GM23338 (cell line): Measurements from ENCODE around the gene BHLHE23. TPM values are rescaled to one million over a fixed set of nuclear protein-coding genes. Genes with fewer than 3 reads are reported as not detected.

Experiments
- ATAC-seq: fragments of 200-7000 bp; cut with Tn5 transposase; 3 replicates; pipeline ENCODE4 v1.9.1; 2020
- DNase-seq: peaks from one replicate; pipeline ENCODE4 v3.0.0-alpha.2; 2015; ENCODE audit warnings: low spot score
- H2AFZ ChIP-seq: fragments of 200-600 bp; sonication (generic); 2 replicates; pipeline ENCODE4 v1.8.0; 2016; ENCODE audit warnings: antibody characterized with exemption, mild to moderate bottlenecking, moderate library complexity
- H3F3A ChIP-seq: fragments of 200-600 bp; sonication (generic); replicated peaks from 2 replicates; pipeline ENCODE4 v1.8.0; 2017; ENCODE audit warnings: antibody characterized with exemption, mixed run types, low read depth
- H3K27ac ChIP-seq: fragments of 200-600 bp; sonication (generic); 2 replicates; pipeline ENCODE4 v1.6.1; 2016; ENCODE audit warnings: low read depth
- H3K27me3 ChIP-seq: fragments of 200-600 bp; sonication (generic); 2 replicates; pipeline ENCODE4 v1.8.0; 2016; ENCODE audit warnings: mild to moderate bottlenecking, mixed run types, moderate library complexity; ENCODE audit not compliant: insufficient read depth
- H3K36me3 ChIP-seq: fragments of 200-600 bp; sonication (generic); 2 replicates; pipeline ENCODE4 v1.8.0; 2016; ENCODE audit warnings: mild to moderate bottlenecking; ENCODE audit not compliant: insufficient read depth
- H3K4me1 ChIP-seq: fragments of 200-600 bp; sonication (generic); 2 replicates; pipeline ENCODE4 v1.8.0; 2016; ENCODE audit warnings: mild to moderate bottlenecking, moderate library complexity; ENCODE audit not compliant: insufficient read depth
- H3K4me2 ChIP-seq: fragments of 200-600 bp; sonication (generic); 2 replicates; pipeline ENCODE4 v1.7.1; 2017; ENCODE audit warnings: mixed run types
- H3K4me3 ChIP-seq: fragments of 200-600 bp; sonication (generic); 2 replicates; pipeline ENCODE4 v1.6.1; 2016; ENCODE audit warnings: mixed run types
- H3K79me2 ChIP-seq: fragments of 200-600 bp; sonication (generic); replicated peaks from 2 replicates; pipeline ENCODE4 v1.8.0; 2017; ENCODE audit warnings: mild to moderate bottlenecking; ENCODE audit not compliant: insufficient read depth
- H3K9me2 ChIP-seq: fragments of 200-600 bp; sonication (generic); 2 replicates; pipeline ENCODE4 v1.8.0; 2017; ENCODE audit not compliant: insufficient read depth
- H4K20me1 ChIP-seq: fragments of 200-600 bp; sonication (generic); replicated peaks from 2 replicates; pipeline ENCODE4 v1.8.0; 2017; ENCODE audit warnings: mild to moderate bottlenecking; ENCODE audit not compliant: insufficient read depth
- H3K27ac Mint-ChIP-seq: 2 replicates; pipeline ENCODE4 v1.8.0; 2020; ENCODE audit warnings: inconsistent platforms, mild to moderate bottlenecking, moderate library complexity, mixed read lengths
- H3K27me3 Mint-ChIP-seq: 3 replicates; pipeline ENCODE4 v1.8.0; 2022; ENCODE audit warnings: low read depth, mild to moderate bottlenecking, moderate library complexity, mixed read lengths, inconsistent platforms; ENCODE audit not compliant: insufficient read depth, poor library complexity
- H3K36me3 Mint-ChIP-seq: 3 replicates; pipeline ENCODE4 v1.8.0; 2021; ENCODE audit warnings: low read depth, mild to moderate bottlenecking, inconsistent platforms, moderate library complexity, mixed read lengths
- H3K4me1 Mint-ChIP-seq: 3 replicates; pipeline ENCODE4 v1.8.0; 2020; ENCODE audit warnings: mild to moderate bottlenecking, inconsistent platforms, mixed read lengths
- H3K4me3 Mint-ChIP-seq: 3 replicates; pipeline ENCODE4 v1.8.0; 2021; ENCODE audit warnings: moderate library complexity, mild to moderate bottlenecking, inconsistent platforms, mixed read lengths
- H3K9me3 Mint-ChIP-seq: 3 replicates; pipeline ENCODE4 v1.8.0; 2020; ENCODE audit warnings: moderate library complexity, mild to moderate bottlenecking, inconsistent platforms, mixed read lengths
- EZH2 ChIP-seq: fragments of 200-600 bp; sonication (generic); IDR thresholded peaks from one replicate; pipeline ENCODE4 v1.8.0; 2017; ENCODE audit warnings: antibody characterized with exemption, mild to moderate bottlenecking, low read depth; ENCODE audit not compliant: unreplicated experiment
- EZH2phosphoT487 ChIP-seq: fragments of 200-600 bp; sonication (generic); IDR thresholded peaks from one replicate; pipeline ENCODE4 v1.8.1; 2018; ENCODE audit warnings: antibody characterized with exemption; ENCODE audit not compliant: unreplicated experiment
- JUNB ChIP-seq: IDR thresholded peaks from one replicate; pipeline ENCODE4 v1.6.1; 2016; ENCODE audit warnings: antibody characterized with exemption; ENCODE audit not compliant: unreplicated experiment
- NANOG ChIP-seq: IDR thresholded peaks from 2 replicates; pipeline ENCODE4 v1.6.1; 2016; ENCODE audit warnings: antibody characterized with exemption, borderline replicate concordance
- STAT1 ChIP-seq: IDR thresholded peaks from one replicate; pipeline ENCODE4 v1.6.1; 2016; ENCODE audit warnings: antibody characterized with exemption; ENCODE audit not compliant: unreplicated experiment
- ZNF114 ChIP-seq: fragments of 250-450 bp; sonication (Bioruptor Pico); IDR thresholded peaks from 2 replicates; pipeline ENCODE4 v1.5.0; 2020; ENCODE audit warnings: mild to moderate bottlenecking, moderate library complexity
- polyA plus RNA-seq: library from polyadenylated mRNA; unstranded; fragments of >200 nt; fragmentation: Nextera tagmentation; extraction: Ambion mirVana; gene quantifications from 2 replicates; pipeline ENCODE4 v1.2.1, GENCODE V29; 2016
- total RNA-seq: library from RNA; depleted of rRNA; stranded (reverse); fragments of >200 nt; shearing (Covaris generic); gene quantifications from 2 replicates; pipeline ENCODE4 v1.2.3, GENCODE V29; 2014
- TF ChIP-seq, protein P1 (sequence below): IDR thresholded peaks from one replicate; pipeline ENCODE4 v1.6.1; 2018; ENCODE audit warnings: antibody characterized with exemption; ENCODE audit not compliant: unreplicated experiment
- TF ChIP-seq, protein P2 (sequence below), 2 experiments: fragments of 200-600 bp in 1 of 2; sonication (generic) in 1 of 2; conservative IDR thresholded peaks; 2 replicates each; pipeline versions ENCODE4 v1.5.1 to v1.6.1; 2016 to 2017; ENCODE audit warnings: antibody characterized with exemption in 2 of 2, low read depth in 2 of 2, mild to moderate bottlenecking in 2 of 2, moderate library complexity in 1 of 2
- TF ChIP-seq, protein P3 (sequence below): fragments of 250-450 bp; sonication (Bioruptor Pico); IDR thresholded peaks from 2 replicates; pipeline ENCODE4 v1.5.0; 2020; ENCODE audit warnings: mild to moderate bottlenecking, moderate library complexity

BHLHE23 gene
- total and polyA plus RNA-seq, 2 experiments from 2014 or later = 0.52 to 5.0 TPM

DNA sequence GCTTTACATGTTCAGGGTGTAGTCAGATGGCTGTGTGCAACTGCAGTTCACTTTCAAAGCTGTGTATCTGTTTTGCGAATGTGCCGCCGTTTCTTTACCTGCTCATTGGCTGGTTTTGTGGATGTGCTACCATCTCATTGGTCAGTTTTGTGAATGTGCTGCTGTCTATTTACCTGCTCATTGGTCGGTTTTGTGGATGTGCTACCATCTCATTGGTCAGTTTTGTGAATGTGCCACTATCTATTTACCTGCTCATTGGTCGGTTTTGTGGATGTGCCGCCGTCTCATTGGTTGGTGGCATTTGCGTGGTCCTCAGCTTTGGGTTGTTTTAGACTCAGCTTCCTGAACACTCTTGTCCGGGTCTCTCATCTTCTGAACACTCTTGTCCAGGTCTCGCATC, 40.5 kb upstream of the BHLHE23 start (continued):
- TF ChIP-seq, protein P1, sequence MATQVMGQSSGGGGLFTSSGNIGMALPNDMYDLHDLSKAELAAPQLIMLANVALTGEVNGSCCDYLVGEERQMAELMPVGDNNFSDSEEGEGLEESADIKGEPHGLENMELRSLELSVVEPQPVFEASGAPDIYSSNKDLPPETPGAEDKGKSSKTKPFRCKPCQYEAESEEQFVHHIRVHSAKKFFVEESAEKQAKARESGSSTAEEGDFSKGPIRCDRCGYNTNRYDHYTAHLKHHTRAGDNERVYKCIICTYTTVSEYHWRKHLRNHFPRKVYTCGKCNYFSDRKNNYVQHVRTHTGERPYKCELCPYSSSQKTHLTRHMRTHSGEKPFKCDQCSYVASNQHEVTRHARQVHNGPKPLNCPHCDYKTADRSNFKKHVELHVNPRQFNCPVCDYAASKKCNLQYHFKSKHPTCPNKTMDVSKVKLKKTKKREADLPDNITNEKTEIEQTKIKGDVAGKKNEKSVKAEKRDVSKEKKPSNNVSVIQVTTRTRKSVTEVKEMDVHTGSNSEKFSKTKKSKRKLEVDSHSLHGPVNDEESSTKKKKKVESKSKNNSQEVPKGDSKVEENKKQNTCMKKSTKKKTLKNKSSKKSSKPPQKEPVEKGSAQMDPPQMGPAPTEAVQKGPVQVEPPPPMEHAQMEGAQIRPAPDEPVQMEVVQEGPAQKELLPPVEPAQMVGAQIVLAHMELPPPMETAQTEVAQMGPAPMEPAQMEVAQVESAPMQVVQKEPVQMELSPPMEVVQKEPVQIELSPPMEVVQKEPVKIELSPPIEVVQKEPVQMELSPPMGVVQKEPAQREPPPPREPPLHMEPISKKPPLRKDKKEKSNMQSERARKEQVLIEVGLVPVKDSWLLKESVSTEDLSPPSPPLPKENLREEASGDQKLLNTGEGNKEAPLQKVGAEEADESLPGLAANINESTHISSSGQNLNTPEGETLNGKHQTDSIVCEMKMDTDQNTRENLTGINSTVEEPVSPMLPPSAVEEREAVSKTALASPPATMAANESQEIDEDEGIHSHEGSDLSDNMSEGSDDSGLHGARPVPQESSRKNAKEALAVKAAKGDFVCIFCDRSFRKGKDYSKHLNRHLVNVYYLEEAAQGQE = no peak
- TF ChIP-seq STAT1 = no peak

DNA sequence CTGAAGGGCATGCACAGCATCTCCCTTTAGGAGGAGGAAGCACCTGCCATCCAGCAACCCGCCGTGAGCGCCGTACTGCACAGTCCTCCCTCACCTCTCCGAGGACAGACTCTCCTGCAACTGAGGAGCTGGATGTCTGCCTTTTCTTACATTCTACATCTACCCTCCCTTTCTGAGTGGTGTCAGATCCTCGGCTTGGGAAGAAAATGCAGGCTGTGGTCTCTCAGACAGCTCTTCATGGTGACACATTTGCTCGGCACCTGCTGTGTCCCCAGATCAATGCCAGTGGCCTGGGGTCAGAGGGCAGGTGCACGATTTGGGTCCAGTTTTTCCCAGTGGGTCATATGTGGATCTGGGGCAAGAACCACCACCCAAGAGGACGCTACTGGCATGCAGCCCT, 40.1 kb upstream of the BHLHE23 start:
- Histone ChIP-seq H3K27me3 (no peaks in the 10 kb centered on the region; the same call in 1 of the 2 replicates), H3K36me3 (no peaks in the 10 kb centered on the region), H3K4me3 (no peak overlapping the region), H4K20me1 (no peaks in the 10 kb centered on the region), H2AFZ (no peak overlapping the region), H3K4me2 (no peak overlapping the region), H3K79me2 (no peaks in the 10 kb centered on the region), H3K9me2 (no peaks in the 10 kb centered on the region), H3K27ac (no peak overlapping the region), H3F3A (no peaks in the 10 kb centered on the region), H3K4me1 (no peaks in the 10 kb centered on the region)
- TF ChIP-seq, protein P2, sequence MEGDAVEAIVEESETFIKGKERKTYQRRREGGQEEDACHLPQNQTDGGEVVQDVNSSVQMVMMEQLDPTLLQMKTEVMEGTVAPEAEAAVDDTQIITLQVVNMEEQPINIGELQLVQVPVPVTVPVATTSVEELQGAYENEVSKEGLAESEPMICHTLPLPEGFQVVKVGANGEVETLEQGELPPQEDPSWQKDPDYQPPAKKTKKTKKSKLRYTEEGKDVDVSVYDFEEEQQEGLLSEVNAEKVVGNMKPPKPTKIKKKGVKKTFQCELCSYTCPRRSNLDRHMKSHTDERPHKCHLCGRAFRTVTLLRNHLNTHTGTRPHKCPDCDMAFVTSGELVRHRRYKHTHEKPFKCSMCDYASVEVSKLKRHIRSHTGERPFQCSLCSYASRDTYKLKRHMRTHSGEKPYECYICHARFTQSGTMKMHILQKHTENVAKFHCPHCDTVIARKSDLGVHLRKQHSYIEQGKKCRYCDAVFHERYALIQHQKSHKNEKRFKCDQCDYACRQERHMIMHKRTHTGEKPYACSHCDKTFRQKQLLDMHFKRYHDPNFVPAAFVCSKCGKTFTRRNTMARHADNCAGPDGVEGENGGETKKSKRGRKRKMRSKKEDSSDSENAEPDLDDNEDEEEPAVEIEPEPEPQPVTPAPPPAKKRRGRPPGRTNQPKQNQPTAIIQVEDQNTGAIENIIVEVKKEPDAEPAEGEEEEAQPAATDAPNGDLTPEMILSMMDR (conservative IDR thresholded peaks at IDR 0.05; ENCODE audit: low read depth in 2 of 2) = no peak
- no peak for TF ChIP-seq JUNB
- Mint-ChIP-seq H3K4me1 (0 out of 3 replicates have a peak, but pooled peaks cover 2% of the 10 kb centered on the region), H3K27me3 (peaks cover 6% of the 10 kb centered on the region), H3K36me3 (peaks cover 9% of the 10 kb centered on the region; the same call in 1 of the 3 replicates), H3K4me3 (no peak overlapping the region), H3K9me3 (peaks cover 20% of the 10 kb centered on the region; the same call in 2 of the 3 replicates), H3K27ac (no peak overlapping the region)
- ATAC-seq = no peak
- DNase-seq = no peak

DNA sequence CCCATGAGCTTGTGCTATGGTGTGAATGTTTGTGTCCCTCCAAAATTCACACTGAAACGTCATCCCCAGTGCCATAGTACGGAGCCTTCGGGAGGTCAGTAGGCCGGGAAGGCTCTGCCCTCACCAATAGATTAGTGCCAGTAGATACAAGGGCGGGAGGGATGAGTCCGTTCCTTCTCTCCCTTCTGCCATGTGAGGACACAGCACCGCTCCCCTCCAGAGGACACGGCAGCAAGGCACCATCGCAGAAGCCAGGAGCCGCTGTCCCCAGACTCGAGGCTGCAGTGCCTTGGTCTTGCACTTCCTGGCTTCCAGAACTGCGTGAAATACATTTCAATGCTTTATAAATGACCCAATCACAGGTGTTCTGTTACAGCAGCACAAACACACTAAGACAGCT, 39.2 kb upstream of the BHLHE23 start:
- Mint-ChIP-seq H3K9me3 (peaks cover 20% of the 10 kb centered on the region; the same call in 2 of the 3 replicates), H3K36me3 (peaks cover 9% of the 10 kb centered on the region; the same call in 1 of the 3 replicates), H3K4me1 (0 out of 3 replicates have a peak, but pooled peaks cover 2% of the 10 kb centered on the region), H3K27ac (no peak overlapping the region), H3K4me3 (no peak overlapping the region), H3K27me3 (peaks cover 3% of the 10 kb centered on the region)
- Histone ChIP-seq H3K27me3 (no peaks in the 10 kb centered on the region; the same call in 1 of the 2 replicates), H3K9me2 (no peaks in the 10 kb centered on the region), H3K4me3 (no peak overlapping the region), H3K36me3 (no peaks in the 10 kb centered on the region), H3K79me2 (no peaks in the 10 kb centered on the region), H2AFZ (no peak overlapping the region), H4K20me1 (no peaks in the 10 kb centered on the region), H3K4me1 (no peaks in the 10 kb centered on the region), H3K27ac (no peak overlapping the region), H3F3A (no peaks in the 10 kb centered on the region), H3K4me2 (no peak overlapping the region)
- ATAC-seq (no peak), DNase-seq (no peak)
- TF ChIP-seq, protein P3, sequence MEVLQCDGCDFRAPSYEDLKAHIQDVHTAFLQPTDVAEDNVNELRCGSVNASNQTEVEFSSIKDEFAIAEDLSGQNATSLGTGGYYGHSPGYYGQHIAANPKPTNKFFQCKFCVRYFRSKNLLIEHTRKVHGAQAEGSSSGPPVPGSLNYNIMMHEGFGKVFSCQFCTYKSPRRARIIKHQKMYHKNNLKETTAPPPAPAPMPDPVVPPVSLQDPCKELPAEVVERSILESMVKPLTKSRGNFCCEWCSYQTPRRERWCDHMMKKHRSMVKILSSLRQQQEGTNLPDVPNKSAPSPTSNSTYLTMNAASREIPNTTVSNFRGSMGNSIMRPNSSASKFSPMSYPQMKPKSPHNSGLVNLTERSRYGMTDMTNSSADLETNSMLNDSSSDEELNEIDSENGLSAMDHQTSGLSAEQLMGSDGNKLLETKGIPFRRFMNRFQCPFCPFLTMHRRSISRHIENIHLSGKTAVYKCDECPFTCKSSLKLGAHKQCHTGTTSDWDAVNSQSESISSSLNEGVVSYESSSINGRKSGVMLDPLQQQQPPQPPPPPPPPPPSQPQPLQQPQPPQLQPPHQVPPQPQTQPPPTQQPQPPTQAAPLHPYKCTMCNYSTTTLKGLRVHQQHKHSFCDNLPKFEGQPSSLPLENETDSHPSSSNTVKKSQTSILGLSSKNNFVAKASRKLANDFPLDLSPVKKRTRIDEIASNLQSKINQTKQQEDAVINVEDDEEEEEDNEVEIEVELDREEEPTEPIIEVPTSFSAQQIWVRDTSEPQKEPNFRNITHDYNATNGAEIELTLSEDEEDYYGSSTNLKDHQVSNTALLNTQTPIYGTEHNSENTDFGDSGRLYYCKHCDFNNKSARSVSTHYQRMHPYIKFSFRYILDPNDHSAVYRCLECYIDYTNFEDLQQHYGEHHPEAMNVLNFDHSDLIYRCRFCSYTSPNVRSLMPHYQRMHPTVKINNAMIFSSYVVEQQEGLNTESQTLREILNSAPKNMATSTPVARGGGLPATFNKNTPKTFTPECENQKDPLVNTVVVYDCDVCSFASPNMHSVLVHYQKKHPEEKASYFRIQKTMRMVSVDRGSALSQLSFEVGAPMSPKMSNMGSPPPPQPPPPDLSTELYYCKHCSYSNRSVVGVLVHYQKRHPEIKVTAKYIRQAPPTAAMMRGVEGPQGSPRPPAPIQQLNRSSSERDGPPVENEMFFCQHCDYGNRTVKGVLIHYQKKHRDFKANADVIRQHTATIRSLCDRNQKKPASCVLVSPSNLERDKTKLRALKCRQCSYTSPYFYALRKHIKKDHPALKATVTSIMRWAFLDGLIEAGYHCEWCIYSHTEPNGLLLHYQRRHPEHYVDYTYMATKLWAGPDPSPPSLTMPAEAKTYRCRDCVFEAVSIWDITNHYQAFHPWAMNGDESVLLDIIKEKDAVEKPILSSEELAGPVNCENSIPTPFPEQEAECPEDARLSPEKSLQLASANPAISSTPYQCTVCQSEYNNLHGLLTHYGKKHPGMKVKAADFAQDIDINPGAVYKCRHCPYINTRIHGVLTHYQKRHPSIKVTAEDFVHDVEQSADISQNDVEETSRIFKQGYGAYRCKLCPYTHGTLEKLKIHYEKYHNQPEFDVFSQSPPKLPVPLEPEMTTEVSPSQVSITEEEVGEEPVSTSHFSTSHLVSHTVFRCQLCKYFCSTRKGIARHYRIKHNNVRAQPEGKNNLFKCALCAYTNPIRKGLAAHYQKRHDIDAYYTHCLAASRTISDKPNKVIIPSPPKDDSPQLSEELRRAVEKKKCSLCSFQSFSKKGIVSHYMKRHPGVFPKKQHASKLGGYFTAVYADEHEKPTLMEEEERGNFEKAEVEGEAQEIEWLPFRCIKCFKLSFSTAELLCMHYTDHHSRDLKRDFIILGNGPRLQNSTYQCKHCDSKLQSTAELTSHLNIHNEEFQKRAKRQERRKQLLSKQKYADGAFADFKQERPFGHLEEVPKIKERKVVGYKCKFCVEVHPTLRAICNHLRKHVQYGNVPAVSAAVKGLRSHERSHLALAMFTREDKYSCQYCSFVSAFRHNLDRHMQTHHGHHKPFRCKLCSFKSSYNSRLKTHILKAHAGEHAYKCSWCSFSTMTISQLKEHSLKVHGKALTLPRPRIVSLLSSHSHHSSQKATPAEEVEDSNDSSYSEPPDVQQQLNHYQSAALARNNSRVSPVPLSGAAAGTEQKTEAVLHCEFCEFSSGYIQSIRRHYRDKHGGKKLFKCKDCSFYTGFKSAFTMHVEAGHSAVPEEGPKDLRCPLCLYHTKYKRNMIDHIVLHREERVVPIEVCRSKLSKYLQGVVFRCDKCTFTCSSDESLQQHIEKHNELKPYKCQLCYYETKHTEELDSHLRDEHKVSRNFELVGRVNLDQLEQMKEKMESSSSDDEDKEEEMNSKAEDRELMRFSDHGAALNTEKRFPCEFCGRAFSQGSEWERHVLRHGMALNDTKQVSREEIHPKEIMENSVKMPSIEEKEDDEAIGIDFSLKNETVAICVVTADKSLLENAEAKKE (CRISPR knock-in tag) = no peak
- TF ChIP-seq EZH2phosphoT487 (no peak), ZNF114 (no peak), JUNB (no peak), NANOG (no peak), EZH2 (no peak)
